WTC11 (cell line): ENCODE measurements around the gene TMEM120A.

Experiments used
- CREM ChIP-seq: sonication (generic); formaldehyde crosslinking; IDR thresholded peaks from 2 replicates; pipeline ENCODE4 v1.8.1; 2022; ENCODE audit warnings: mild to moderate bottlenecking, missing genetic modification reagents, moderate library complexity
- FOXK1 ChIP-seq: sonication (generic); formaldehyde crosslinking; IDR thresholded peaks from 2 replicates; pipeline ENCODE4 v1.8.0; 2022; ENCODE audit warnings: mild to moderate bottlenecking, moderate library complexity, missing genetic modification reagents
- JUN ChIP-seq: sonication (generic); formaldehyde crosslinking; IDR thresholded peaks from 2 replicates; pipeline ENCODE4 v1.8.0; 2023; ENCODE audit warnings: mild to moderate bottlenecking, missing genetic modification reagents
- NFYB ChIP-seq: sonication (generic); formaldehyde crosslinking; conservative IDR thresholded peaks from 2 replicates; pipeline ENCODE4 v1.8.0; 2022; ENCODE audit warnings: low read depth, missing genetic modification reagents
- RELA ChIP-seq: sonication (generic); formaldehyde crosslinking; IDR thresholded peaks from 2 replicates; pipeline ENCODE4 v1.8.1; 2022; ENCODE audit warnings: missing genetic modification reagents, mild to moderate bottlenecking, borderline replicate concordance
- ZNF121 ChIP-seq: sonication (generic); formaldehyde crosslinking; IDR thresholded peaks from 2 replicates; pipeline ENCODE4 v1.8.0; 2023; ENCODE audit warnings: missing genetic modification reagents
- TF ChIP-seq, protein P1 (sequence below): sonication (generic); formaldehyde crosslinking; IDR thresholded peaks from 2 replicates; pipeline ENCODE4 v1.8.0; 2022; ENCODE audit warnings: mild to moderate bottlenecking, missing genetic modification reagents
- TF ChIP-seq, protein P2 (sequence below): fragments of 200-600 bp; IDR thresholded peaks from 2 replicates; pipeline ENCODE4 v1.8.0; 2022; ENCODE audit warnings: antibody characterized with exemption
- TF ChIP-seq, protein P3 (sequence below): fragments of 250-450 bp; sonication (Bioruptor Pico); IDR thresholded peaks from 2 replicates; pipeline ENCODE4 v1.8.0; 2021; ENCODE audit warnings: mild to moderate bottlenecking
- TF ChIP-seq, protein P4 (sequence below): sonication (generic); formaldehyde crosslinking; conservative IDR thresholded peaks from 2 replicates; pipeline ENCODE4 v1.8.1; 2022; ENCODE audit warnings: mild to moderate bottlenecking, missing genetic modification reagents

DNA sequence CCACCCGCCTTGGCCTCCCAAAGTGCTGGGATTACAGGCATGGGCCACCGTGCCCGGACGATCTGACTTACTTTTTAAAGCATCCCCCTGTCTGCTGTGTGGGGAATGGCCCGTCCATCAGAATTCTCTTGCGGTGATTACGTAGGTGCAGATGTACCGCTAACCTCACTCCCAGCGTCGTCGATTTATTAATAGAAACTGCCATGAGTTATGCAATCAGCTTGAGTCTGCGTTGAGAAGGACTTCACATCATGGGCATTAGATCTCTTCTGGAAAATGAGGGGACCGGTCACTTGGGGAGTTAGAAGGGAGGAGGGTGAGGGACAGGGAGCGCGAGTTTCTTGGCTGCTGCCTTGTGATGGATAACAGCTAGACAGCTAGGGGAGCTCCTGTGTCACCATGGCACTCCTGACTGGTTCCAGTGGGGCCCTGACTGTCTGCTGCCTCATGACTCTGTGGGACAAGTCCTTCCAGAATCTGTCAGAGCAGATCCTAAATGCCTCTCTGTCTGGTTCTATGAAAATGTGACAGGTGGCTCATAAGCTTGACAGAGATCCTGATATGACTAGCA is 44.2 kb downstream of the TMEM120A start:
- TF ChIP-seq RELA (CRISPR knock-in tag) (no peak), ZNF121 (CRISPR knock-in tag) (no peak), JUN (CRISPR knock-in tag) (no peak), CREM (CRISPR knock-in tag) (no peak), FOXK1 (CRISPR knock-in tag) (no peak), NFYB (CRISPR knock-in tag) (no peak)
- TF ChIP-seq, protein P1, sequence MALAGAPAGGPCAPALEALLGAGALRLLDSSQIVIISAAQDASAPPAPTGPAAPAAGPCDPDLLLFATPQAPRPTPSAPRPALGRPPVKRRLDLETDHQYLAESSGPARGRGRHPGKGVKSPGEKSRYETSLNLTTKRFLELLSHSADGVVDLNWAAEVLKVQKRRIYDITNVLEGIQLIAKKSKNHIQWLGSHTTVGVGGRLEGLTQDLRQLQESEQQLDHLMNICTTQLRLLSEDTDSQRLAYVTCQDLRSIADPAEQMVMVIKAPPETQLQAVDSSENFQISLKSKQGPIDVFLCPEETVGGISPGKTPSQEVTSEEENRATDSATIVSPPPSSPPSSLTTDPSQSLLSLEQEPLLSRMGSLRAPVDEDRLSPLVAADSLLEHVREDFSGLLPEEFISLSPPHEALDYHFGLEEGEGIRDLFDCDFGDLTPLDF (CRISPR knock-in tag): no peak
- TF ChIP-seq, protein P2, sequence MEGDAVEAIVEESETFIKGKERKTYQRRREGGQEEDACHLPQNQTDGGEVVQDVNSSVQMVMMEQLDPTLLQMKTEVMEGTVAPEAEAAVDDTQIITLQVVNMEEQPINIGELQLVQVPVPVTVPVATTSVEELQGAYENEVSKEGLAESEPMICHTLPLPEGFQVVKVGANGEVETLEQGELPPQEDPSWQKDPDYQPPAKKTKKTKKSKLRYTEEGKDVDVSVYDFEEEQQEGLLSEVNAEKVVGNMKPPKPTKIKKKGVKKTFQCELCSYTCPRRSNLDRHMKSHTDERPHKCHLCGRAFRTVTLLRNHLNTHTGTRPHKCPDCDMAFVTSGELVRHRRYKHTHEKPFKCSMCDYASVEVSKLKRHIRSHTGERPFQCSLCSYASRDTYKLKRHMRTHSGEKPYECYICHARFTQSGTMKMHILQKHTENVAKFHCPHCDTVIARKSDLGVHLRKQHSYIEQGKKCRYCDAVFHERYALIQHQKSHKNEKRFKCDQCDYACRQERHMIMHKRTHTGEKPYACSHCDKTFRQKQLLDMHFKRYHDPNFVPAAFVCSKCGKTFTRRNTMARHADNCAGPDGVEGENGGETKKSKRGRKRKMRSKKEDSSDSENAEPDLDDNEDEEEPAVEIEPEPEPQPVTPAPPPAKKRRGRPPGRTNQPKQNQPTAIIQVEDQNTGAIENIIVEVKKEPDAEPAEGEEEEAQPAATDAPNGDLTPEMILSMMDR: no peak
- TF ChIP-seq, protein P3, sequence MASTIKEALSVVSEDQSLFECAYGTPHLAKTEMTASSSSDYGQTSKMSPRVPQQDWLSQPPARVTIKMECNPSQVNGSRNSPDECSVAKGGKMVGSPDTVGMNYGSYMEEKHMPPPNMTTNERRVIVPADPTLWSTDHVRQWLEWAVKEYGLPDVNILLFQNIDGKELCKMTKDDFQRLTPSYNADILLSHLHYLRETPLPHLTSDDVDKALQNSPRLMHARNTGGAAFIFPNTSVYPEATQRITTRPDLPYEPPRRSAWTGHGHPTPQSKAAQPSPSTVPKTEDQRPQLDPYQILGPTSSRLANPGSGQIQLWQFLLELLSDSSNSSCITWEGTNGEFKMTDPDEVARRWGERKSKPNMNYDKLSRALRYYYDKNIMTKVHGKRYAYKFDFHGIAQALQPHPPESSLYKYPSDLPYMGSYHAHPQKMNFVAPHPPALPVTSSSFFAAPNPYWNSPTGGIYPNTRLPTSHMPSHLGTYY (CRISPR knock-in tag): no peak
- TF ChIP-seq, protein P4, sequence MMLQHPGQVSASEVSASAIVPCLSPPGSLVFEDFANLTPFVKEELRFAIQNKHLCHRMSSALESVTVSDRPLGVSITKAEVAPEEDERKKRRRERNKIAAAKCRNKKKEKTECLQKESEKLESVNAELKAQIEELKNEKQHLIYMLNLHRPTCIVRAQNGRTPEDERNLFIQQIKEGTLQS: no peak
